ENCODE measurements around the gene FAM168A.

FAM168A gene

DNA sequence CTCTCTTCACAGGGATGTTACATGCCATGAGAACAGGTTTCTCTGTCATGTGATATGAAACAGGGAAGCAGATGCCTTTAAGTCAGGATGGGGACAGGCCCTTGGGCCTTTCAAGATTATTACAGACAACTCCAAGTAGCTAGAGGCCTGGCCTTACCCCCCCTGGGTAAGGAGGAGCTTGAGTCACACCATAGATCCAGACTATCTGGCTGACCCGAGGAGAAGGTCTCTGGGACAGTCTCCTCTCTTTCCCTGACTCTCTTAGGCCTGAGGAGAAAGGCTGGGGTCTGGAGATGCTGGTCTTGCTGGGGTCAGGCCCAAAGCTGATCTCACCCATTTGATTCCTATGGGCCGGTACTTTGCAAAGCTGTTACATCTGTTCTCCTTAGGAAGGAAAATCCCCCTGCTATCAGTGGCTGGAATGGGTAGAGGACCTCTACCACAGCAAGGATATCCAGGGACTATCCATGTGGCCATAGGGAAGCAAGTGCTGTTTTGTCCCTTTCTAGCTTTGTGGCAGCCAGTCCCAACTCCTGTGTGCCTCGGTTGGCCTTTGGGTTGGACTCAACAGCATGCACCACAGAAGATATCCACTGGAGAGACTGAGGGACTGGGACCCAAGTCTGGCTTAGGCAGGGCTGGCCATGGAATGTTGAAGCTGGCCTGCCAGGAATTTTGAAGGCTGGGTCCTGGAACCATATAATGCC is 196.5 kb downstream of the FAM168A start:
- no peak overlapping the region for H3K9ac ChIP-seq (ENCODE audit: low read depth, low read length)
- no peak overlapping the region for H3K27ac ChIP-seq (ENCODE audit: low read depth, low read length)
- H3K4me3 ChIP-seq (ENCODE audit: low read depth, low read length), result no peak overlapping the region
- H3K36me3 ChIP-seq (ENCODE audit: control insufficient read depth, insufficient read depth, low read length), result peaks cover 3% of the 10 kb centered on the region; the same call in 1 of the 2 replicates
- 0 out of 2 replicates have a peak, but pooled peaks cover 9% of the 10 kb centered on the region for H3K4me1 ChIP-seq (ENCODE audit: control insufficient read depth, insufficient read depth, low read length)
- H3K27me3 ChIP-seq (ENCODE audit: control insufficient read depth, insufficient read depth, low read length), result no peaks in the 10 kb centered on the region
- H3K9me3 ChIP-seq (ENCODE audit: control insufficient read depth, insufficient read depth, low read length), result no peaks in the 10 kb centered on the region

DNA sequence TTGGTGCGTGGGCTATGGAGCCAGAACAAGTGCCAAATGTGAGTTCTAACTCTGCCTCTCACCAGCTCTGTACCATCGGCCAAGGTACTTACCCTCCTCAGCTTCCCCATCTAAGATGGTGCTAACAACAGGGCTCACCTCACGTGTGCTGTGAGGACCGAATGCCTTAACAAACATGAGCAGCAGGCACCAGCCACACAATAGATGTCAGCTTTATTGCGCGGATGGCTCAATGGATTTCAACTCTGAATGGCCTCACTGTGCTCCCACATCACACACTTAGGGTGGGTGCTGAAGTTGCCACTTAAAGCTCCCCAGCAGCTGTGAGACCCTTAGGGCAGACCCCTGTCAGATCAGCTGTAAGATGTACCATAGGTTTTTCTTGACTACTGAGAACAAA is 197.6 kb downstream of the FAM168A start:
- Histone ChIP-seq H3K9me3 (ENCODE audit: control insufficient read depth, insufficient read depth, low read length) (no peaks in the 10 kb centered on the region), H3K36me3 (ENCODE audit: control insufficient read depth, insufficient read depth, low read length) (no peaks in the 10 kb centered on the region), H3K9ac (ENCODE audit: low read depth, low read length) (no peak overlapping the region), H3K4me1 (ENCODE audit: control insufficient read depth, insufficient read depth, low read length) (0 out of 2 replicates have a peak, but pooled peaks cover 9% of the 10 kb centered on the region), H3K4me3 (ENCODE audit: low read depth, low read length) (no peak overlapping the region), H3K27me3 (ENCODE audit: control insufficient read depth, insufficient read depth, low read length) (no peaks in the 10 kb centered on the region), H3K27ac (ENCODE audit: low read depth, low read length) (no peak overlapping the region)

DNA sequence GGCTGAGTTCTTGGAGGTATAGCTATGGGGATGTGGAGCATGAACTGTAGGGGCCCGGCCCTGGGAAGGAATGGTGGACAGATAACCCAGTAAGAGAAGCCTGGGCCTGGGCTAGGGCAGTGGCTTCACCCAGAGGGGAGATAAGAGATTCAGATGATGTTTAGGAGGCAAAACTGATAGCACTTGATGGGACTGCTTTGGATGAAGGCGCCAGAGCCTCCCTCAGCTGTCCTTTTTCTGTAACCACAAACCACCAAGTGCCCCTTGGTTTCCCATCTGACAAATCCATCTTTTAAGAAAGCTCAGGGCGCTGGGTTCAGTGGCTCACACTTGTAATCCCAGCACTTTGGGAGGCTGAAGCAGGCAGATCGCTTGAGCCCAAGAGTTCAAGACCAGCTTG is 198.3 kb downstream of the FAM168A start:
- Histone ChIP-seq H3K27ac (ENCODE audit: low read depth, low read length) (no peak overlapping the region), H3K36me3 (ENCODE audit: control insufficient read depth, insufficient read depth, low read length) (no peaks in the 10 kb centered on the region), H3K4me1 (ENCODE audit: control insufficient read depth, insufficient read depth, low read length) (0 out of 2 replicates have a peak, but pooled peaks cover 9% of the 10 kb centered on the region), H3K9ac (ENCODE audit: low read depth, low read length) (no peak overlapping the region), H3K27me3 (ENCODE audit: control insufficient read depth, insufficient read depth, low read length) (no peaks in the 10 kb centered on the region), H3K4me3 (ENCODE audit: low read depth, low read length) (no peak overlapping the region), H3K9me3 (ENCODE audit: control insufficient read depth, insufficient read depth, low read length) (no peaks in the 10 kb centered on the region)

DNA sequence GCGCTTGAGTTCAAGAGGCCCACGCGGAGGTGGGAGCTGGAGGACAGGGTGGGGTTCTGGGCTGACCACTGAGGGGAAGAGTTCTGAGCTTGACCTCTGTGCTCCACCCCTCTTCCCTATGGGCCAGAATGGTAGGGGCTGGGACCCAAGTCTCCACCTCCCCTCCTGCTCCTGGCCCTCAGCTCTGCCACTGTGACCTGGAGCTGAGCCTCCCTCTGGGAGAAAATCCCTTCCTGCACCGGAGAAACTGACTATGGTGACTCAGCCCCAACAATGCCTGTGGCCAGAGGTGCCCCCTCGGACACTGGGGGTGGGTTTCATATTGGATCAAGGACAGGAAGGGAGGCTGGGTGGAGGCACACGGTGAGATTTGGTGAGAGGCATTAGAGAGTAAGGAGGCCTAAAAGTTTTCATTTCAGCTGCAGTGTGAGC is 198.7 kb downstream of the FAM168A start:
- no peak overlapping the region for H3K9ac ChIP-seq (ENCODE audit: low read depth, low read length)
- no peaks in the 10 kb centered on the region for H3K36me3 ChIP-seq (ENCODE audit: control insufficient read depth, insufficient read depth, low read length)

DNA sequence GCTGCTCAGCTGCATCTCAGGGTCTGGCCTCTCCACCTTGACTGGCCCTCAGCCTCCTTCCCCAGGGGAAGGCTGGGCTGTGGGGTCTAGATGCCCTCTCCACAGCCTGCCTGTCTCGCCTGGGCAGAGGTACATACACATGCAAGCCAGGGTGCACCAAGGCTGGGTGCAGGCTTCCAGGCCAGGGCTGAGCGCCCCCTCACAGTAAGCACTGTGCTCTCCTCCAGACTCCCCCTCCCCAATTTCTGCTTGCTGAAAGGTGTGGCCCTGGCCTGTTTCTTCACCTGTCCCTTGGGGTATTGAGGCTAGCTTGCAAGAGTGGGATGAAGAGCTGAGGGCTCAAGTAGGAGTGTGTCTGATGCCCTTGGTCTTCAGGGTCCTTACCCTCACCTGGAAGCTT is 199.2 kb downstream of the FAM168A start:
- no peaks in the 10 kb centered on the region for H3K36me3 ChIP-seq (ENCODE audit: control insufficient read depth, insufficient read depth, low read length)
- H3K4me1 ChIP-seq (ENCODE audit: control insufficient read depth, insufficient read depth, low read length), result 0 out of 2 replicates have a peak, but pooled peaks cover 9% of the 10 kb centered on the region
- no peak overlapping the region for H3K9ac ChIP-seq (ENCODE audit: low read depth, low read length)
- no peaks in the 10 kb centered on the region for H3K27me3 ChIP-seq (ENCODE audit: control insufficient read depth, insufficient read depth, low read length)
- no peak overlapping the region for H3K4me3 ChIP-seq (ENCODE audit: low read depth, low read length)
- H3K9me3 ChIP-seq (ENCODE audit: control insufficient read depth, insufficient read depth, low read length), result no peaks in the 10 kb centered on the region
- no peak overlapping the region for H3K27ac ChIP-seq (ENCODE audit: low read depth, low read length)

More for the DNA sequence above, 198.7 kb downstream of the FAM168A start:
- Histone ChIP-seq H3K27ac (ENCODE audit: low read depth, low read length) (no peak overlapping the region), H3K4me1 (ENCODE audit: control insufficient read depth, insufficient read depth, low read length) (0 out of 2 replicates have a peak, but pooled peaks cover 9% of the 10 kb centered on the region), H3K27me3 (ENCODE audit: control insufficient read depth, insufficient read depth, low read length) (no peaks in the 10 kb centered on the region), H3K9me3 (ENCODE audit: control insufficient read depth, insufficient read depth, low read length) (no peaks in the 10 kb centered on the region), H3K4me3 (ENCODE audit: low read depth, low read length) (no peak overlapping the region)

DNA sequence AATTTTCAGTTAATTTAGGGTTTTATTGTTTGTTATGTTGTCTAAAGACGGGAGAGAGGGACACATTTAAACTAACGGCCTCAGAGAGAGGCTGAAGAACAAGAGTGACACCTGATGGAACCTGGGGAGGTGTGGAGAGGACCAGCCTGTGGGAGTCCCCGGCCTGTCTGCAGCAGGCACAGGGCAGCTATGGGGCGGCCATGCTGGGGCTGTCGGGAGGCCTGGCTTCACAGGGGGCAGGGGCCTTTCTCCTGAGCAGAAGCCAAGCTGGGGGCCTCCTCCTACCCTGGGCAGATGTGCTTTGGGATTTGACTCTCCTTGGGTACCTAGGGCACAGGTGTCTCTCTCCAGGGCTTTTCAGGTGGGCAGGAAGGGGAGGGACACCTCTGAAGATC is 199.8 kb downstream of the FAM168A start:
- Histone ChIP-seq H3K9me3 (ENCODE audit: control insufficient read depth, insufficient read depth, low read length) (no peaks in the 10 kb centered on the region), H3K36me3 (ENCODE audit: control insufficient read depth, insufficient read depth, low read length) (no peaks in the 10 kb centered on the region), H3K4me3 (ENCODE audit: low read depth, low read length) (no peak overlapping the region), H3K27ac (ENCODE audit: low read depth, low read length) (no peak overlapping the region), H3K4me1 (ENCODE audit: control insufficient read depth, insufficient read depth, low read length) (0 out of 2 replicates have a peak, but pooled peaks cover 9% of the 10 kb centered on the region), H3K27me3 (ENCODE audit: control insufficient read depth, insufficient read depth, low read length) (no peaks in the 10 kb centered on the region), H3K9ac (ENCODE audit: low read depth, low read length) (no peak overlapping the region)

DNA sequence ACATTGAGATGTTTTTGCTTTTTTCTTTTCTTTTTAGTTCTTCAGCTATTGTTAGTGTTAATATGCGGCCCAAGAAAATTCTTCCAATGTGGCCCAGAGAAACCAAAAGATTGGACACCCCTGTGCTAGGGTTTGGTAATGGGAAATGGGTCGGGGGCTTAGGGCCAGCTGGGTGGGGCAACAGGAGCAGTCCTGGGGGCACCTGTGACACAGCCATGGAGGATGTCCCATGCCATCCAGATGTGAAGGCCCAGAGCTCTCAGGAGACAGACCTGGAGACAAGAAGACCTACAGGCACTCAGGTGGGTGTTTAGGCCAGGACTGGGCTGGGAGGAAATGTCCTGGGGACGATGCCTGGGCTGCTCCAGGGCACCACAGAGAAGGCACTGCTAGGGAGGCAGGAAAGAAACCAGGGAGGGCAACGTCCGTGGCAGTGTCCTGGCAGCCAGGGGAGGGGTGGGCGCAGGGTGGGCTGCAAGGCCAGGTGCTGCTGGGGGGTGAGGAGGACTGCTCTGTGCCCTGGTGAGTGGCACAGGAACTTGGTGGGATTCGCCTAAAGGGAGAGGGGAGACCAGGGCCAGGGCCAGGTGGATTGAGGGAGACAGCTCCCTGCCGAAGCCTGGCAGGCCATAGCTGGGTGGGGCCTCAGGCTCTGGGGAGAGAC is 200.3 kb downstream of the FAM168A start:
- Histone ChIP-seq H3K4me3 (ENCODE audit: low read depth, low read length) (no peak overlapping the region), H3K9me3 (ENCODE audit: control insufficient read depth, insufficient read depth, low read length) (no peaks in the 10 kb centered on the region), H3K4me1 (ENCODE audit: control insufficient read depth, insufficient read depth, low read length) (0 out of 2 replicates have a peak, but pooled peaks cover 5% of the 10 kb centered on the region), H3K27me3 (ENCODE audit: control insufficient read depth, insufficient read depth, low read length) (no peaks in the 10 kb centered on the region), H3K36me3 (ENCODE audit: control insufficient read depth, insufficient read depth, low read length) (no peaks in the 10 kb centered on the region), H3K27ac (ENCODE audit: low read depth, low read length) (no peak overlapping the region), H3K9ac (ENCODE audit: low read depth, low read length) (no peak overlapping the region)

DNA sequence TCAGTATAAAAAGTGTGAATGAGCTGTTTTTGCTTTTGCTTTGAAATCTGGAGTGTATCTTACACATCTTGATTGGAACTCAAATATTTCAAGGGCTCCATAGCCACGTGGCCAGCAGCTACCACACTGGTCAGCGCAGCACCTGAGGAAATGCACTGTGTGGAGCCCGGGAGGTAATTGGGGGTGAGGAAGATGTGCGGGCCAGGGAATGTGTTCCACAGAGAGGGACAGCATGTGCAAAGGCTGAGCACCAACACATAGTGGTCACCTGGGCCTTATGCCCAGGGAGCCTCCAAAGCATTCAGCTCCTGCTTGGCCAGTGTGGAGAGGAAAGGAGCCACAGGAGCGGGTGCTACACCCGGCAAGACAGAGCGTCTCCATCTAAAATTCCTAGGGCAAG is 200.9 kb downstream of the FAM168A start:
- H3K4me3 ChIP-seq (ENCODE audit: low read depth, low read length), result no peak overlapping the region
- H3K27me3 ChIP-seq (ENCODE audit: control insufficient read depth, insufficient read depth, low read length), result no peaks in the 10 kb centered on the region
- no peak overlapping the region for H3K9ac ChIP-seq (ENCODE audit: low read depth, low read length)
- H3K9me3 ChIP-seq (ENCODE audit: control insufficient read depth, insufficient read depth, low read length), result no peaks in the 10 kb centered on the region
- no peak overlapping the region for H3K27ac ChIP-seq (ENCODE audit: low read depth, low read length)
- H3K36me3 ChIP-seq (ENCODE audit: control insufficient read depth, insufficient read depth, low read length), result no peaks in the 10 kb centered on the region
- H3K4me1 ChIP-seq (ENCODE audit: control insufficient read depth, insufficient read depth, low read length), result no peaks in the 10 kb centered on the region

DNA sequence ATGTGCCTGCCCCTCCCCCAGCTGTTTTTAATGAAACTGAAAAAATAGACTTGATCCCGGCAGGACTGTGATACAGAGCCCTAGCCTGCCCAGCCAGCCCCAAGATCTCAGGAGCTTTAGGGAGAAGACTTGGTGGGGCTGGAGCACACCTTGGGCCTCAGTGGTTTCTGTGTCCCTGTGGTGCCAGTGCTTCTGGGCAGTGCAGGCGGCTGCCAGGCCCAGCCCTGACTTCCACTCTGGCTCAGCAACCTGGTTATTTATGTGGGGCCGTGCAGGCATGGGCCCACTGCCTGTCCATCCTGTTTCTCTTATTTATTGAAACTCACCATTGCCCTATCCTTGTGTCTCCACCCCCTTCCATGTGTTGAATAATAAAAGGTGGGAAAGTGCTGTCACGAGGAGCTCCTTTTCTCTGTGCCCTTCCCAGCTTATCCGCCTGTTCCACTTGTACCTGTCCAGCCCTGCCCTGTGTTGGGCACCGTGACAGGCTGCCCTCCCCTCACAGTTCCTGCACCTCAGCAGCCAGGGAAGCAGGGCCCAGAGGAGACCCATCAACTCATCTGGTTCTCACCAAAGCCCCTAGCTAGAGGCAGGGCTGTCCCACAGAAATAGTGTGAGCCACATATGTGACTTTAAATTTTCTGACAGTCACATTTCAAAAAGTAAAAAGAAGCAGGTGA is 201.5 kb downstream of the FAM168A start:
- Histone ChIP-seq H3K4me3 (ENCODE audit: low read depth, low read length) (no peak overlapping the region), H3K9ac (ENCODE audit: low read depth, low read length) (no peak overlapping the region), H3K27ac (ENCODE audit: low read depth, low read length) (no peak overlapping the region), H3K27me3 (ENCODE audit: control insufficient read depth, insufficient read depth, low read length) (no peaks in the 10 kb centered on the region), H3K9me3 (ENCODE audit: control insufficient read depth, insufficient read depth, low read length) (no peaks in the 10 kb centered on the region), H3K4me1 (ENCODE audit: control insufficient read depth, insufficient read depth, low read length) (no peaks in the 10 kb centered on the region), H3K36me3 (ENCODE audit: control insufficient read depth, insufficient read depth, low read length) (no peaks in the 10 kb centered on the region)

DNA sequence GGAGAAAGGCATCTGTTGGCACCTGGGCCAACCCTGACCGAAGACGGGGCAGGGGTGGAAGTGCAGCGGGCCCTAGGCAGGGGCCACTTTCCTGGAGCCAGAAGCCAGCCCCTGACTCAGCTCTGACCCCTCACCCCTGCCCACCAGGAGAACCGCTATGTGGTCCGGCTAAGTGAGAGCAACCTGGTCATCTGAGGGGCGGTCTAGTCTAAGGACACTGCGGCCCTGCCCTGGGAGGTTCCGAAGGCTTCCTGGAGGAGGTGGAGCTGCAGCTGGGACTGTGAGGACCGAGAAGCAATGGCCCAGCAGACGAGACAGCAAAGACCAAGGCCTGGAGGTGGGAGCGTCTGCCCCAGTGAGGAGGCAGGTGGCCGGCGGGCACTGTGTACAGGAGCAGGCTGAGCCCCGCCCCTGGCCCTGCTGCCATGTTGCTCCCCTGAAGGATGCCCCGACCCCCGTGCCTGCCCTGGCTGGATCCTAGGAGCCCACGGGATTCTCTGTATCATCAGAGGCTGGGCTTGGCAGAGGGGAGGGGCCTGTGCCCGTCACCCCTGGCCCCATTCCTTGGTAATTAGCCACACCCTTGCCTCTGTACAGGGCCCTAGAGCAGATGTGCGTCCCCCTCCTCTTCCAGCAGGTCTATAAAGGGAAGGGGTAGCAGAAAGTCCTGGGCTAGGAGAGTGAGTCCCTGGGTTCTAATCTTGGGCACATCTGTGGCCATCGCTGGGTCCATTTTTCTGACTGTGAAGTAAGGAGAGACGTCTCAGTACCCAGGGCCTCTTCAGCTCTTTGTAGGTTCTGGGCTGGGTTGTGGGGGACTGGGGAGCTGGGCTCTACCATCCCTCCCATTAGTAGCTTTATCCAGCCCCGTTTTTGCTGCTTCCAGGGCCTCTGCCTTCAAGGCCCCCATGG is 202.4 kb downstream of the FAM168A start:
- H3K4me1 ChIP-seq (ENCODE audit: control insufficient read depth, insufficient read depth, low read length), result no peaks in the 10 kb centered on the region
- no peaks in the 10 kb centered on the region for H3K36me3 ChIP-seq (ENCODE audit: control insufficient read depth, insufficient read depth, low read length)
- no peak overlapping the region for H3K9ac ChIP-seq (ENCODE audit: low read depth, low read length)

More for the DNA sequence above, 202.4 kb downstream of the FAM168A start:
- H3K9me3 ChIP-seq (ENCODE audit: control insufficient read depth, insufficient read depth, low read length), result no peaks in the 10 kb centered on the region
- H3K27me3 ChIP-seq (ENCODE audit: control insufficient read depth, insufficient read depth, low read length), result no peaks in the 10 kb centered on the region
- H3K27ac ChIP-seq (ENCODE audit: low read depth, low read length), result no peak overlapping the region
- no peak overlapping the region for H3K4me3 ChIP-seq (ENCODE audit: low read depth, low read length)
